HK-2 (cell line): ENCODE data around the gene NCOA1.
A peak's percentile ranks its signal among the peaks of the same experiment; 100 is the strongest.

ENCODE experiments used
- DNase-seq: peaks from one replicate; pipeline ENCODE4 v3.0.0-alpha.2; 2018; ENCODE audit not compliant: unreplicated experiment

NCOA1 gene

GRCh38 chr2:24690524-24690923, 199.5 kb downstream of the NCOA1 start:
- DNase-seq: no peak

GRCh38 chr2:24691806-24692205, 200.8 kb downstream of the NCOA1 start:
- no peak for DNase-seq

GRCh38 chr2:24697792-24698191, 206.7 kb downstream of the NCOA1 start:
- no peak for DNase-seq

- no peak for DNase-seq
Measured at GRCh38 chr2:24702800-24703199, 211.7 kb downstream of the NCOA1 start.

- DNase-seq: no peak
Measured at GRCh38 chr2:24704692-24705091, 213.6 kb downstream of the NCOA1 start.

- no peak for DNase-seq
Measured at GRCh38 chr2:24707143-24707542, 216.1 kb downstream of the NCOA1 start.

- DNase-seq: no peak
Measured at GRCh38 chr2:24708537-24709152, 217.6 kb downstream of the NCOA1 start.

GRCh38 chr2:24710806-24711205, 219.8 kb downstream of the NCOA1 start:
- no peak for DNase-seq

GRCh38 chr2:24711865-24712264, 220.8 kb downstream of the NCOA1 start:
- DNase-seq: no peak

GRCh38 chr2:24712296-24712695, 221.2 kb downstream of the NCOA1 start:
- no peak for DNase-seq

GRCh38 chr2:24717263-24717951, 226.4 kb downstream of the NCOA1 start:
- no peak for DNase-seq

- DNase-seq: no peak
Measured at GRCh38 chr2:24720310-24720709, 229.3 kb downstream of the NCOA1 start.

- peak; percentile 53 for DNase-seq
Measured at GRCh38 chr2:24721470-24721869, 230.4 kb downstream of the NCOA1 start.

- no peak for DNase-seq
Measured at GRCh38 chr2:24722141-24722790, 231.2 kb downstream of the NCOA1 start.

- no peak for DNase-seq
Measured at GRCh38 chr2:24723191-24723590, 232.1 kb downstream of the NCOA1 start.

GRCh38 chr2:24723665-24724064, 232.6 kb downstream of the NCOA1 start:
- DNase-seq: no peak

GRCh38 chr2:24724111-24724775, 233.2 kb downstream of the NCOA1 start:
- no peak for DNase-seq

GRCh38 chr2:24725956-24726355, 234.9 kb downstream of the NCOA1 start:
- no peak for DNase-seq

- DNase-seq: no peak
Measured at GRCh38 chr2:24730481-24730880, 239.4 kb downstream of the NCOA1 start.

- no peak for DNase-seq
Measured at GRCh38 chr2:24731040-24731439, 240.0 kb downstream of the NCOA1 start.

GRCh38 chr2:24731923-24732322, 240.9 kb downstream of the NCOA1 start:
- no peak for DNase-seq

GRCh38 chr2:24734741-24735140, 243.7 kb downstream of the NCOA1 start:
- DNase-seq: no peak
